Neural progenitor cell (in vitro differentiated cells): ENCODE data around the gene FHOD3. TPM values are rescaled to one million over a fixed set of nuclear protein-coding genes. Genes with fewer than 3 reads are reported as not detected.

Experiments used
- DNase-seq: peaks from one replicate; pipeline ENCODE4 v3.0.0-alpha.2; 2016; ENCODE audit warnings: low spot score
- H2AFZ ChIP-seq: fragments of 200-600 bp; sonication (generic); replicated peaks from 2 replicates; pipeline ENCODE4 v1.6.1; 2016; ENCODE audit warnings: antibody characterized with exemption
- H3F3A ChIP-seq: fragments of 200-600 bp; sonication (generic); 2 replicates; pipeline ENCODE4 v1.6.1; 2016; ENCODE audit warnings: antibody characterized with exemption, low read depth
- H3K27ac ChIP-seq: fragments of 200-600 bp; sonication (generic); 2 replicates; pipeline ENCODE4 v1.5.1; 2016; ENCODE audit warnings: mild to moderate bottlenecking
- H3K27me3 ChIP-seq: fragments of 200-600 bp; sonication (generic); 2 replicates; pipeline ENCODE4 v1.6.1; 2016; ENCODE audit warnings: mild to moderate bottlenecking, moderate library complexity
- H3K36me3 ChIP-seq: fragments of 200-600 bp; sonication (generic); 2 replicates; pipeline ENCODE4 v1.5.1; 2016
- H3K4me1 ChIP-seq: fragments of 200-600 bp; sonication (generic); 2 replicates; pipeline ENCODE4 v1.6.1; 2016; ENCODE audit warnings: mixed run types
- H3K4me2 ChIP-seq: fragments of 200-600 bp; sonication (generic); 2 replicates; pipeline ENCODE4 v1.6.1; 2016
- H3K4me3 ChIP-seq: fragments of 200-600 bp; sonication (generic); 2 replicates; pipeline ENCODE4 v1.5.1; 2016
- H3K79me2 ChIP-seq: fragments of 200-600 bp; sonication (generic); 2 replicates; pipeline ENCODE4 v1.6.1; 2016; ENCODE audit warnings: low read depth
- H3K9ac ChIP-seq: fragments of 200-600 bp; sonication (generic); 2 replicates; pipeline ENCODE4 v1.6.1; 2016
- H3K9me3 ChIP-seq: fragments of 200-600 bp; sonication (generic); 2 replicates; pipeline ENCODE4 v1.5.1; 2016; ENCODE audit warnings: low read depth
- H4K20me1 ChIP-seq: fragments of 200-600 bp; sonication (generic); 2 replicates; pipeline ENCODE4 v1.6.1; 2016; ENCODE audit warnings: low read depth
- H3K27ac Mint-ChIP-seq: 3 replicates; pipeline ENCODE4 v1.8.0; 2021; ENCODE audit warnings: mixed read lengths
- H3K27me3 Mint-ChIP-seq: 2 replicates; pipeline ENCODE4 v1.8.0; 2022; ENCODE audit warnings: low read depth, mild to moderate bottlenecking, inconsistent platforms, moderate library complexity, mixed read lengths; ENCODE audit not compliant: insufficient read depth
- H3K36me3 Mint-ChIP-seq: 3 replicates; pipeline ENCODE4 v1.8.0; 2021; ENCODE audit warnings: mixed read lengths
- H3K4me1 Mint-ChIP-seq: 3 replicates; pipeline ENCODE4 v1.8.0; 2021; ENCODE audit warnings: mixed read lengths
- H3K4me3 Mint-ChIP-seq: 3 replicates; pipeline ENCODE4 v1.8.0; 2021; ENCODE audit warnings: mild to moderate bottlenecking, moderate library complexity, mixed read lengths
- H3K9me3 Mint-ChIP-seq: 3 replicates; pipeline ENCODE4 v1.8.0; 2020; ENCODE audit warnings: mixed read lengths
- EZH2 ChIP-seq: fragments of 200-600 bp; sonication (generic); IDR thresholded peaks from 2 replicates; pipeline ENCODE4 v1.6.1; 2017; ENCODE audit warnings: antibody characterized with exemption, mild to moderate bottlenecking, moderate library complexity
- EZH2phosphoT487 ChIP-seq: fragments of 200-600 bp; sonication (generic); IDR thresholded peaks from 2 replicates; pipeline ENCODE4 v1.6.1; 2017; ENCODE audit warnings: antibody characterized with exemption
- total RNA-seq: library from RNA; depleted of rRNA; stranded (reverse); fragments of >200 nt; gene quantifications from 2 replicates; pipeline ENCODE4 v1.2.3, GENCODE V29; 2015; ENCODE audit warnings: low replicate concordance
- TF ChIP-seq, protein P1 (sequence below): fragments of 200-600 bp; sonication (generic); IDR thresholded peaks from 2 replicates; pipeline ENCODE4 v1.5.1; 2017; ENCODE audit warnings: antibody characterized with exemption, mild to moderate bottlenecking

Gene FHOD3
- total RNA-seq, 1 donor from 2014 or later: 69.7 TPM

DNA sequence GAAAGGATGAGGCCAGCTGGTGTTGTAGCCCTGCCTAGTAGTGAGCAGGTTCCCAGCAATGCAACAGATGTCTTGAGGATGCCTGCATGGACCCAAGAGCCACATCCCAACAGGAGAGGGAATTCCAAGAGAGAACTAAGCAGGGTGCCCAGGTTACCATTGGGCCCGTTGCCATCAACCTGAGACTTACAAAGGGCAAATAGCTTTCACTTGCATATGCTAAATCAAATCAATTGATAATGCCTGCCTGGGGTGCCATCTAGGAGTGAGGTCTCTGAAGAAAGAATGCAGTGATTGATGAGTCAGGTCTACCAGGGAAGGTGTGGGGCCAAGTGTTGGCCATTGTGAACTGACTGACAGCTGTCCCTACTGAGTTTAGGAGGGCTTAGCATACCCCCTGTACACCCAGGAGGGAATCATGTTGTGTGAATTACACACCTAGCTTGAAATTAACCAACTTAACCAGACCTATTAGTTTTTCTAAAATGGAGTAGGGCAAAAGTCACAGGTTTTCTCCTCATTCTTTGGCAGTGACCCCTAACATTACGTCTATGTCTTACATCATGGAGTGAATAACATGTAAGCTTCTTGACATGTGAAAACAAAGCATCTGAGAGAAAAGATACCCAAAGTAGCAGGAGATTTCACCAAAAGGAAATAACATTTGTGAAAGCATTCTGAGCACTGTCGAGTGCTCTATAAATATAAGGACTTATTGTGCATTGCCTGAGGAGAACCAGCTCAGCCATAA lies 32.3 kb downstream of the FHOD3 start:
- Mint-ChIP-seq H3K27ac (no peak overlapping the region), H3K9me3 (peaks cover 6% of the 10 kb centered on the region), H3K27me3 (no peaks in the 10 kb centered on the region), H3K4me3 (peak overlapping the region; percentile 19), H3K4me1 (peaks cover 38% of the 10 kb centered on the region), H3K36me3 (peaks cover 23% of the 10 kb centered on the region)
- no peaks in the 10 kb centered on the region for H3F3A ChIP-seq
- H3K9ac ChIP-seq: no peak overlapping the region
- DNase-seq: no peak
- peaks cover 44% of the 10 kb centered on the region for H3K4me1 ChIP-seq
- H3K9me3 ChIP-seq: no peaks in the 10 kb centered on the region
- H3K4me2 ChIP-seq: no peak overlapping the region
- no peak overlapping the region for H3K4me3 ChIP-seq
- H3K36me3 ChIP-seq: no peaks in the 10 kb centered on the region
- H3K27me3 ChIP-seq: no peaks in the 10 kb centered on the region
- no peak overlapping the region for H3K27ac ChIP-seq
- H4K20me1 ChIP-seq: peaks cover 97% of the 10 kb centered on the region
- H2AFZ ChIP-seq: no peak overlapping the region
- TF ChIP-seq, protein P1, sequence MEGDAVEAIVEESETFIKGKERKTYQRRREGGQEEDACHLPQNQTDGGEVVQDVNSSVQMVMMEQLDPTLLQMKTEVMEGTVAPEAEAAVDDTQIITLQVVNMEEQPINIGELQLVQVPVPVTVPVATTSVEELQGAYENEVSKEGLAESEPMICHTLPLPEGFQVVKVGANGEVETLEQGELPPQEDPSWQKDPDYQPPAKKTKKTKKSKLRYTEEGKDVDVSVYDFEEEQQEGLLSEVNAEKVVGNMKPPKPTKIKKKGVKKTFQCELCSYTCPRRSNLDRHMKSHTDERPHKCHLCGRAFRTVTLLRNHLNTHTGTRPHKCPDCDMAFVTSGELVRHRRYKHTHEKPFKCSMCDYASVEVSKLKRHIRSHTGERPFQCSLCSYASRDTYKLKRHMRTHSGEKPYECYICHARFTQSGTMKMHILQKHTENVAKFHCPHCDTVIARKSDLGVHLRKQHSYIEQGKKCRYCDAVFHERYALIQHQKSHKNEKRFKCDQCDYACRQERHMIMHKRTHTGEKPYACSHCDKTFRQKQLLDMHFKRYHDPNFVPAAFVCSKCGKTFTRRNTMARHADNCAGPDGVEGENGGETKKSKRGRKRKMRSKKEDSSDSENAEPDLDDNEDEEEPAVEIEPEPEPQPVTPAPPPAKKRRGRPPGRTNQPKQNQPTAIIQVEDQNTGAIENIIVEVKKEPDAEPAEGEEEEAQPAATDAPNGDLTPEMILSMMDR: no peak
- TF ChIP-seq EZH2phosphoT487 (no peak), EZH2 (no peak)
- H3K79me2 ChIP-seq: peaks cover 100% of the 10 kb centered on the region

DNA sequence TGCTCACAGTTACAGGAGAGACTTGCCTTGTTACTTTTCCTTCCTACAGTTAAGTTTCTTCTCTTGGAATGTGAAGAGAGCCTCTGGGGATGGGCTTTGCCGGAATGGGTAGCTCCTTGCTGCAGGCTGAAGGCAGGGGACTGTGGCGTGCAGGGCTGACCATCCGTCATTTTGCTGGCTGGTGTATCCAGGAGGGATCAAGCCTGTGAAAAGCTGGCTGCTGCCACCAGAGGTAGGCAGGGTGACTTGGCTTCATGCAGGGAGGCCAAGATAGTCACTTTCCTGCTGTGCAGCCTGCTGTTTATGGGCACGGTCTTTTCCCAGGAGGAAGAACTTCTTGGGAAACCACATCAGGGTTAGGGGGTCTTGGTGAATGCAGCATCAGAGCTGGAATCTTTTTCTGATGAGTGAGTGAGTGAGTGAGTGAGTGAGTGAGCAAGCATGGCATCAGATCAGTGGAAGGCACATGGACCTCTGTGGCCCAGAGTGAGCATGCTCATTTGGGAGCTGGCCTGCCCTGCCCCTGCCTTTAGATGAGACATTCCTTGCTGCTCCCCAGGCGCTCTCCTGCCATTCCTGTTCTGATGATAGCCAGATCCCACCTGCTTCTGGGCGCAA lies 33.0 kb downstream of the FHOD3 start:
- H3K27ac Mint-ChIP-seq: no peak overlapping the region
- H3K79me2 ChIP-seq: peaks cover 95% of the 10 kb centered on the region
- TF ChIP-seq EZH2phosphoT487 (no peak), EZH2 (no peak)
- TF ChIP-seq, protein P1: no peak
- peaks cover 38% of the 10 kb centered on the region for H3K4me1 Mint-ChIP-seq
- H4K20me1 ChIP-seq: peaks cover 92% of the 10 kb centered on the region
- no peaks in the 10 kb centered on the region for H3K9me3 ChIP-seq
- no peak overlapping the region for H3K27ac ChIP-seq
- no peak overlapping the region for H3K4me2 ChIP-seq
- H3K36me3 ChIP-seq: no peaks in the 10 kb centered on the region
- H3K4me3 ChIP-seq: no peak overlapping the region
- H3K9ac ChIP-seq: no peak overlapping the region
- H2AFZ ChIP-seq: no peak overlapping the region
- peaks cover 23% of the 10 kb centered on the region for H3K36me3 Mint-ChIP-seq
- no peaks in the 10 kb centered on the region for H3F3A ChIP-seq
- H3K4me3 Mint-ChIP-seq: no peak overlapping the region
- no peak for DNase-seq
- no peaks in the 10 kb centered on the region for H3K27me3 Mint-ChIP-seq
- no peaks in the 10 kb centered on the region for H3K27me3 ChIP-seq
- peaks cover 6% of the 10 kb centered on the region for H3K9me3 Mint-ChIP-seq
- H3K4me1 ChIP-seq: peaks cover 37% of the 10 kb centered on the region

DNA sequence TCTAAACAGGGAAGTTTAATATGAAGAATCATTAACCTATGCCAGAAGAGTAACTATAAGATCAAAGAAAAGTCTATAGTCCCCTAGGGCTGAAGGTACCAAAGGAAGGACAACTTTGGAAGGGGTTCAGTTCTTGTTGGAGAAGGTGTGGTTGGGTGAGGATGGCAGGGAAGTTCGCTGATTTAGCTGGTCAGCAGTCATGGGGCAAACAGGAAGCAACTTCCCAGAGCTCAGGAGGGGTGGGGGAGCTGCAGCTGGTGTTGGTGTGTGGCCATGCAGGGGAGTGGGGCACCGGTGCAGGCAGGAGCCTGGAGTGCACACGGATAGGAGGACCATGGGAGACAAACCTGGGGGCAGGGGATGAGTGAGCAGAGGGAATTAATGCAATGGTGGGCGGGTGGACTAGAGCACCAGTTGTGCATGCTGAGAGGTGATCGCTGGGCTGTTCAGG lies 34.0 kb downstream of the FHOD3 start:
- H3K36me3 ChIP-seq: no peaks in the 10 kb centered on the region
- Mint-ChIP-seq H3K27ac (no peak overlapping the region), H3K4me1 (peaks cover 38% of the 10 kb centered on the region), H3K4me3 (no peak overlapping the region), H3K27me3 (no peaks in the 10 kb centered on the region), H3K36me3 (peaks cover 26% of the 10 kb centered on the region), H3K9me3 (peaks cover 8% of the 10 kb centered on the region)
- peaks cover 31% of the 10 kb centered on the region for H3K4me1 ChIP-seq
- no peaks in the 10 kb centered on the region for H3F3A ChIP-seq
- no peak overlapping the region for H3K4me2 ChIP-seq
- H3K27me3 ChIP-seq: no peaks in the 10 kb centered on the region
- H3K9me3 ChIP-seq: no peaks in the 10 kb centered on the region
- DNase-seq: no peak
- H4K20me1 ChIP-seq: peaks cover 83% of the 10 kb centered on the region
- TF ChIP-seq EZH2phosphoT487 (no peak), EZH2 (no peak)
- TF ChIP-seq, protein P1: no peak
- H3K27ac ChIP-seq: no peak overlapping the region
- H2AFZ ChIP-seq: no peak overlapping the region
- peaks cover 95% of the 10 kb centered on the region for H3K79me2 ChIP-seq
- no peak overlapping the region for H3K4me3 ChIP-seq
- H3K9ac ChIP-seq: no peak overlapping the region
